GM21447 (cell line): ENCODE measurements around the gene TMEM156.

Source experiments
- ATAC-seq: cut with Tn5 transposase; IDR thresholded peaks from one replicate; pipeline ENCODE4 v1.9.1; 2021; ENCODE audit not compliant: unreplicated experiment

TMEM156 gene

GRCh38 chr4:38928568-38928967, 103.6 kb downstream of the TMEM156 start:
- no peak for ATAC-seq

DNA sequence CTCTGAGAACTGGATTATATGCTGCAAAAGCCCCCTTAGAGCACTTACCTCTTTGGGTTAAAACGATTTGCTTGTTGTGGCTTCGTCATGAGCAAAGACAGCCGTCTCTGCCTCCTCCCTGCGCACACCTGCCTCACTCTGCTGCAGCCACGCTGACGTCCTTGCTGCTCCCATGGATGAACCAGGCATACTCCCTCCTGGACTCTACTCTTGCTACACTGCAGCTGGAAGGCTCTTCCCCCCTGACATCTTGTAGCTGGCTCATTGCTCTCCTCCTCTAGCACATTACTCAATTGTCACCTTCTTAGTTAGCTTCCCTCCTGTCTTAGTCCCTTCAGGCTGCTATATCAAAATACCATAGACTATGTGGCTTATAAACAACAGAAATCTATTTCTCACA, 105.3 kb downstream of the TMEM156 start:
- ATAC-seq, result no peak

GRCh38 chr4:38925492-38926413, 106.5 kb downstream of the TMEM156 start:
- ATAC-seq, result no peak

DNA sequence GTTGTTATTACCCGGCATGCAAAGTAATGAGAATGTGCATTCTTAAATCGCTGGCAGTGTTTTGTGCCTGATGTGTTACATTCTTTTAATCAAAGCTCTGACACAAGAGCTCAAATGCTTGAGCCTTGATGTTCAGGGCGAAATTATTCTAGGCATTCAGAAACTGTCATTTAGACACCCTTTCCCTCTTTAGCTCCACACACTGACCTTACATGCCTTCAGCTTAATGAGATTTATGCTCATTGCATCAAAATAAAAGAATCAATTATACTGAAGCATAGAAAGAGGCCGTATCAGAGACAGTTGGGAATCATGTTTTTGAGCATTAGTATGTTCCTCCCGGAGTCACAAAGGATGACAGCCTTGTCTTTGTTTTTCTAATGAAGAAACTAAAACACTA, 107.9 kb downstream of the TMEM156 start:
- no peak for ATAC-seq

DNA sequence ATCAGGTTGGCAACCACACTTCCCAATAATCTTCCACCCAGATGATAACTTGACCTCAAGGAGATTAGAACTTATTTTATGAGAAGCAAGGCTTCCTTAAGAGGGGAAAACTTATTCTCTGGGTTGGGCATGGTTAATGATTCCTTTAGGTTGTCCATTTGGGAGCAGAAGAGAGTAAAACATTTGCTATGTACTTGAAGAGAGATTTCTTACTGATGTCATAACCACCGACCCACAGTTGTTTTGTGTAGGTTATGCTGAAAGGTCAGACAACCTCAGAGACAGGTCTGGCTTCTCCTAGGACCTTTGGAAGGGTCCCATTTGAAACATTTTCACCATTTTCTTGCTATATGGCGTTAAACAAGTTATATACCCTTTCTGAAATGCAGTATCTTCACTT, 108.5 kb downstream of the TMEM156 start:
- ATAC-seq, result no peak

DNA sequence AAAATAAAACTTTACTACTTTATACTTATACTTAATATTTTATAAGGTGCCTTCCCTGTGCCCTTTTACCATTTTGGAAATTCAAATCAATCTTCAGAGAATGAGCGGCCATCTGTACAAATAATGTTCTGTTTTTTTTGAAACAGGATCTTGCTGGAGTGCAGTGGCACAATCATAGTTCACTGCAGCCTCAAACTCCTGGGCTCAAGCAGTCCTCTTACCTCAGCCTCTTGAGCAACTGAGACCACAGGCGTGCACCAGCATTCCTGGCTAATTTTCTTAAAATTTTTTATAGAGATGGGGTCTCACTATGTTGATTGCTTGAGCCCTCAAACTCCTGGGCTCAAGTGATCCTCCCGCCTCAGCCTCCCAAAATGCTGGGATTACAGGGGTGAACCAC, 111.1 kb downstream of the TMEM156 start:
- no peak for ATAC-seq

DNA sequence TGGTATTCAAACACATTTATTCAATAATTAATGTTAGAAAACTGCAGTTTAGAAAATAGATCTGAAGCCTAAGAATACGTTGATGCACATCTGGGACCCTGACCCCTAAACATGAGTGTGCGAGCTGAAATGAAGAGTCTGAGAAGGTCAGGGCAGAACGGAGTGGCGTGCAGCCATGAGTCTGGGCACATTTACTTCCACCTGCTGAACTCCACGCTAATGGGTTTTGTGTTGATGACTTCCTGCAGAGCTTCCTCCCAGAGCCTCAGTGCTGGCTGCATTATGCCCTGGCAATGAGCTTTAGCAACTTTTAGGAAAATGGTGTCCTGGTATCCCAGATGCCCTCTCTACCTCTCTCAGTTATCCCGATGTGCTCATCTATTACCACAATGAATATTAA, 111.5 kb downstream of the TMEM156 start:
- no peak for ATAC-seq

GRCh38 chr4:38920186-38920585, 112.0 kb downstream of the TMEM156 start:
- no peak for ATAC-seq

DNA sequence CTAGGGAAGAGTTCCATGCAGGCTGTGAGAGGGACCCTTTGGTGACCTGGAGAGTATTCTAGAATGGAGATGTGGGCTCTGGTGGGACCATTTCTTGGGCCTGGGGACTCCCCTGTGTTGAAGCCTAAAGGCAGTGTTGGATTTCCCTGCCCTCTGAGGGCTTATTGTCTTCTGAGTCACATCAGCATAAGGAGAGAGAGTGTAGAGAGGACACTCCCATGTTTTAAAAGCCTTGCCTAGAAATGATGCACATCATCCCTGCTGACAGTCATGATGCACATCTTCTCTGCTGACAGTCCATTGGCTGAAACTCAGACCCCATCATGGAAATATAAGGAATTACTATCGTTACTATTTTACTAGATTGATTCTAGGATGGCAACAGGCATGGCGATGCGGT, 112.7 kb downstream of the TMEM156 start:
- no peak for ATAC-seq

DNA sequence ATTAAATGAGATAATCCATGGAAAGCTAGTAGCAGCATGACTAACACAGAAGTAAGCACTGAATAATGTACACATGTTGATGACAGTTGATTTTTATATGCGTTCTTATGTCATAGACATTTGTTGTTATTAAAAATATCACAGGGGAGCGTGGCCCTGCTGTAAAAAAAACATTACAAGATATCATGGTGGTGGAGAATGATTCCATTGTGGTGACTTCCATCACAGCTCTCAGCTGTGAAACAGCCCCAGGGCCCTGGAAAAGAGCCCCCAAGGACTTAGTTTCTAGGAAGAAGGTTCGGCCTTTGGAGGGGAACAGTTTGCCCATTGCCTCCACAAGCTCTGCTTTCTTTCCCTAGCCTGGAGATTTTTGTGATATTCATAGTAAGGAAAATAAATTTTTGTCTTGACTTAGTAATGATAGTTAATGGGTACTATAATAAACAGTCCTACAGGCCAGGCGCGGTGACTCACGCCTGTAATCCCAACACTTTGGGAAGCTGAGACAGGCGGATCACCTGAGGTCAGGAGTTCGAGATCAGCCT, 114.7 kb downstream of the TMEM156 start:
- no peak for ATAC-seq
